PC-3 (cell line): ENCODE data around the gene CDH4. TPM values are rescaled to one million over a fixed set of nuclear protein-coding genes. Genes with fewer than 3 reads are reported as not detected.

Source experiments
- ATAC-seq: fragments of 200-7000 bp; cut with Tn5 transposase; 2 replicates; pipeline ENCODE4 v1.9.1; 2020; ENCODE audit warnings: mild to moderate bottlenecking, moderate library complexity
- BruUV-seq: library from RNA; stranded (reverse); fragments of 400-500 nt; replicated peaks from 2 replicates; lab custom pipeline; 2021; lab: Mats Ljungman, UMichigan
- CTCF ChIA-PET: fragments of 300-600 bp; sonication (Branson Sonifier 250); formaldehyde crosslinking; loops from one replicate; lab custom pipeline; 2022; ENCODE audit warnings: antibody characterized with exemption; lab: Charles Lee
- POLR2A ChIA-PET: fragments of 300-600 bp; sonication (Branson Sonifier 250); formaldehyde crosslinking; loops from one replicate; lab custom pipeline; 2022; ENCODE audit warnings: antibody characterized with exemption; ENCODE audit not compliant: unreplicated experiment; lab: Charles Lee
- DNase-seq: peaks from one replicate; pipeline ENCODE4 v3.0.0-alpha.2; 2015
- H2AFZ ChIP-seq: fragments of 300-600 bp; sonication (generic); 2 replicates; pipeline ENCODE4 v1.6.0; 2016; ENCODE audit warnings: antibody characterized with exemption, low read length
- H3F3A ChIP-seq: fragments of 300-600 bp; sonication (generic); one replicate; pipeline ENCODE4 v1.6.0; 2017; ENCODE audit warnings: antibody characterized with exemption, low read length, control low read depth, mild to moderate bottlenecking; ENCODE audit not compliant: unreplicated experiment
- H3K27ac ChIP-seq: fragments of 300-600 bp; sonication (generic); 2 replicates; pipeline ENCODE4 v1.5.1; 2016; ENCODE audit warnings: mild to moderate bottlenecking, low read length
- H3K27me3 ChIP-seq: fragments of 300-600 bp; sonication (generic); 2 replicates; pipeline ENCODE4 v1.6.1; 2016; ENCODE audit warnings: low read length, mixed read lengths
- H3K36me3 ChIP-seq: fragments of 300-600 bp; sonication (generic); 2 replicates; pipeline ENCODE4 v1.6.1; 2016; ENCODE audit warnings: low read depth, mixed run types, low read length, mixed read lengths
- H3K4me1 ChIP-seq: fragments of 300-600 bp; sonication (generic); 2 replicates; pipeline ENCODE4 v1.5.1; 2016; ENCODE audit warnings: low read length; ENCODE audit not compliant: insufficient read depth
- H3K4me2 ChIP-seq: fragments of 300-600 bp; sonication (generic); 2 replicates; pipeline ENCODE4 v1.6.0; 2016; ENCODE audit warnings: low read length
- H3K4me3 ChIP-seq: fragments of 300-600 bp; sonication (generic); 2 replicates; pipeline ENCODE4 v1.5.1; 2016; ENCODE audit warnings: mild to moderate bottlenecking, low read length, mixed read lengths
- H3K79me2 ChIP-seq: fragments of 300-600 bp; sonication (generic); 2 replicates; pipeline ENCODE4 v1.6.1; 2017; ENCODE audit warnings: low read length, mixed read lengths
- H3K9ac ChIP-seq: fragments of 300-600 bp; sonication (generic); 2 replicates; pipeline ENCODE4 v1.6.0; 2016; ENCODE audit warnings: mild to moderate bottlenecking, low read length
- H3K9me2 ChIP-seq: fragments of 300-600 bp; sonication (generic); replicated peaks from 2 replicates; pipeline ENCODE4 v1.6.1; 2016; ENCODE audit warnings: mixed run types, low read length, mixed read lengths
- H3K9me3 ChIP-seq: fragments of 300-600 bp; sonication (generic); 2 replicates; pipeline ENCODE4 v1.6.1; 2016; ENCODE audit warnings: low read length, mixed read lengths
- H4K20me1 ChIP-seq: fragments of 300-600 bp; sonication (generic); 2 replicates; pipeline ENCODE4 v1.6.1; 2016; ENCODE audit warnings: low read length, mixed read lengths
- EZH2 ChIP-seq: fragments of 300-600 bp; sonication (generic); IDR thresholded peaks from one replicate; pipeline ENCODE4 v1.6.1; 2017; ENCODE audit warnings: antibody characterized with exemption, mild to moderate bottlenecking, low read length; ENCODE audit not compliant: unreplicated experiment
- EZH2phosphoT487 ChIP-seq: fragments of 300-600 bp; sonication (generic); IDR thresholded peaks from 2 replicates; pipeline ENCODE4 v1.6.1; 2018; ENCODE audit warnings: mild to moderate bottlenecking, antibody characterized with exemption, low read length, borderline replicate concordance
- intact Hi-C: fragments of 100-400 bp; cut with micrococcal nuclease; formaldehyde crosslinking; loops from 2 replicates; pipeline ENCODE4 v1.9.0; 2023
- total RNA-seq: library from RNA; depleted of rRNA; stranded (reverse); fragments of >200 nt; gene quantifications from 2 replicates; pipeline ENCODE4 v1.2.3, GENCODE V29; 2014
- TF ChIP-seq, protein P1 (sequence below): fragments of 300-600 bp; sonication (generic); conservative IDR thresholded peaks from 2 replicates; pipeline ENCODE4 v1.5.1; 2017; ENCODE audit warnings: antibody characterized with exemption, low read depth, mild to moderate bottlenecking, low read length

The CDH4 gene
- total RNA-seq, 1 experiment from 2014 or later = not detected

DNA sequence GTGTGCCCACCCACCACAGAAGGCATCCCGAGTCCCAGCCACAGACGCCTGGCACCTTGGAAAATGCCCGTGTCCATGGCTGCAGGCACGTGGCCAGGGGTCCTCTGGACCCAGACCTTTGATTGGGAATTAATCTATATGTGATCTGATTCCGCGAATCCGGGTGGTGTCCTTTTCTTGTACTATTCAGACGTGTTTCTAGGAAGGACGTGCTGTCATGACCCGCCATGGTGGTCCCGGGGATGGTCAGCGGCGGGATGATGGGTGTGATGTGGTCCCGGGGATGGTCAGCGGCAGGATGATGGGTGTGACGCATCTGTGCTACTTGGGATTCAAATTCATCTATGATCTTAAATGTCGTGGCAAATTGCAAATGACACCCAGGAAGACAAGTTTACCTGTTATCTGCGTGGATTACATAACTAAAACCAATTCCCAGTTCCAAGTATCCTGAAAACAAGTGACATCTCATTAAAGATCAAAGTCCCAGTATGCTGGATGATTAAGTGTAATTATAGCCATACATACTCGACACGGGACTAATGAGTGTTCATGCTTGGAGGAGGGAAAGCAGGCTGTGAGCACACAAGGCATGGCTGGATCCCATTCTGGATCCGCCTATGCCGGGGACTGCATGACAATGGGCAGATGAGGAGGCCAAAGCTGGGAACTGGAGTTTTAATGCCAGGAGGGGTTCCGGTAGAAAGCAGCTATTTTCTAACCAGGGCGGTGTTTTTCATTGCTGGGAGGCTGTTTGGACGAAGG, 557.1 kb downstream of the CDH4 start:
- POLR2A ChIA-PET = no interaction called here
- no peak overlapping the region for H3K4me2 ChIP-seq
- ATAC-seq (no peak), DNase-seq (no peak)
- H3K9ac ChIP-seq = no peak overlapping the region
- H3K27ac ChIP-seq = no peak overlapping the region
- intact Hi-C loops = no loop called here
- H4K20me1 ChIP-seq = no peaks in the 10 kb centered on the region
- no peak overlapping the region for H3K4me3 ChIP-seq
- H3K9me2 ChIP-seq = no peaks in the 10 kb centered on the region
- CTCF ChIA-PET = no interaction called here
- TF ChIP-seq EZH2phosphoT487 = no peak
- no peak for TF ChIP-seq EZH2
- TF ChIP-seq, protein P1, sequence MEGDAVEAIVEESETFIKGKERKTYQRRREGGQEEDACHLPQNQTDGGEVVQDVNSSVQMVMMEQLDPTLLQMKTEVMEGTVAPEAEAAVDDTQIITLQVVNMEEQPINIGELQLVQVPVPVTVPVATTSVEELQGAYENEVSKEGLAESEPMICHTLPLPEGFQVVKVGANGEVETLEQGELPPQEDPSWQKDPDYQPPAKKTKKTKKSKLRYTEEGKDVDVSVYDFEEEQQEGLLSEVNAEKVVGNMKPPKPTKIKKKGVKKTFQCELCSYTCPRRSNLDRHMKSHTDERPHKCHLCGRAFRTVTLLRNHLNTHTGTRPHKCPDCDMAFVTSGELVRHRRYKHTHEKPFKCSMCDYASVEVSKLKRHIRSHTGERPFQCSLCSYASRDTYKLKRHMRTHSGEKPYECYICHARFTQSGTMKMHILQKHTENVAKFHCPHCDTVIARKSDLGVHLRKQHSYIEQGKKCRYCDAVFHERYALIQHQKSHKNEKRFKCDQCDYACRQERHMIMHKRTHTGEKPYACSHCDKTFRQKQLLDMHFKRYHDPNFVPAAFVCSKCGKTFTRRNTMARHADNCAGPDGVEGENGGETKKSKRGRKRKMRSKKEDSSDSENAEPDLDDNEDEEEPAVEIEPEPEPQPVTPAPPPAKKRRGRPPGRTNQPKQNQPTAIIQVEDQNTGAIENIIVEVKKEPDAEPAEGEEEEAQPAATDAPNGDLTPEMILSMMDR = no peak
- no peaks in the 10 kb centered on the region for H3F3A ChIP-seq
- H3K27me3 ChIP-seq = peaks cover 97% of the 10 kb centered on the region
- H3K36me3 ChIP-seq = no peaks in the 10 kb centered on the region
- BruUV-seq = no TSS peak
- no peaks in the 10 kb centered on the region for H3K79me2 ChIP-seq
- H3K9me3 ChIP-seq = no peaks in the 10 kb centered on the region
- H2AFZ ChIP-seq = no peak overlapping the region
- H3K4me1 ChIP-seq = no peaks in the 10 kb centered on the region

DNA sequence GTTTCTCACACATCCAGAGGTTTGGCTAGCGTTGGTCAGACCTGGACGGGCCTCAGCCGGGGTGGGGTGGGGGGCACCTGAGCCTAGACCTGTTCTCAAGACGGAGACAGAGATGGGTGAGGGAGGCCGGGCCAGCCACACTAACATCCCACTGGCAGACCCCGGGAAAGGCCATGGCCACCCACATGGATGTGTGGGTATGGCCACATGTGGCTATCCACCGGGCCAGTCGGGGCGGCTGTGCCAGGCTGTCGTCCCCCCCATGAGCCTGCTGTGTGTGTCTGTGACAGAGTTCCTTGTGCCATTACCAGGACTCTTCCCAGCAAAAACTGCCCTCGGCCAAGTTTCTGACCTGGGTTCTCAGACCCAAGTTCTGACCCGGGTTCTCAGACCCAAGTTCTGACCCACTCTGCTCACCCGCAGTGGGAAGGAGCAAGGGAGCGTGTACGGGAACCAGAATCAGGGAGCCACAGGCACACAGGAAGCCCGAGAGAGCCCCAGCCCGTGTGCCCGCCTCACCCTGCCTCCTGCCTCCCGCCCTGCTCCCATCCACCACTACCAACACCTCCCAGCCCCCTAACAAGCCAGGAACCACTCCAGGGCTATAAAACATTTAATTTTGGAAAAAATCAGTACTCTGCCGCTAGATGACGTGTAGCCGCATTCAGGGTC, 558.1 kb downstream of the CDH4 start:
- no peaks in the 10 kb centered on the region for H3F3A ChIP-seq

More for the DNA sequence above, 558.1 kb downstream of the CDH4 start:
- Histone ChIP-seq H3K36me3 (no peaks in the 10 kb centered on the region), H3K4me2 (no peak overlapping the region), H3K79me2 (no peaks in the 10 kb centered on the region), H3K9me2 (no peaks in the 10 kb centered on the region), H3K27me3 (peaks cover 97% of the 10 kb centered on the region), H3K27ac (no peak overlapping the region), H3K4me3 (no peak overlapping the region), H3K9ac (no peak overlapping the region), H3K9me3 (no peaks in the 10 kb centered on the region), H2AFZ (no peak overlapping the region), H4K20me1 (no peaks in the 10 kb centered on the region), H3K4me1 (no peaks in the 10 kb centered on the region)
- ChIA-PET POLR2A (no interaction called here), CTCF (no interaction called here)
- ATAC-seq (no peak), DNase-seq (no peak)
- intact Hi-C loops = no loop called here
- TF ChIP-seq, protein P1 = no peak
- TF ChIP-seq EZH2phosphoT487 = no peak
- no peak for TF ChIP-seq EZH2
- no TSS peak for BruUV-seq
